K562 (cell line): ENCODE results near the gene TRIP10. TPM values are rescaled to one million over a fixed set of nuclear protein-coding genes. Genes with fewer than 3 reads are reported as not detected.
A peak's percentile ranks its signal among the peaks of the same experiment; 100 is the strongest.

Source experiments
- ARNT ChIP-seq, 2 experiments: fragments of 450-650 bp; IDR thresholded peaks; 2 replicates each; pipeline ENCODE4 v1.6.1; 2016; ENCODE audit warnings: mild to moderate bottlenecking in 1 of 2
- CBFA2T3 ChIP-seq: fragments of 450-650 bp; IDR thresholded peaks from 2 replicates; pipeline ENCODE4 v1.6.1; 2017
- CHD4 ChIP-seq: fragments of 200-600 bp; sonication (generic); IDR thresholded peaks from 3 replicates; pipeline ENCODE4 v1.6.1; 2012; ENCODE audit warnings: low read depth, mild to moderate bottlenecking, mixed read lengths, low read length, inconsistent platforms; ENCODE audit not compliant: insufficient read depth, insufficient replicate concordance, poor library complexity, severe bottlenecking
- ETV1 ChIP-seq: fragments of 450-650 bp; conservative IDR thresholded peaks from 2 replicates; pipeline ENCODE4 v1.6.1; 2016; ENCODE audit warnings: missing genetic modification characterization, control low read depth, low read depth, missing compliant biosample characterization
- FOXA1 ChIP-seq: fragments of 450-650 bp; IDR thresholded peaks from 2 replicates; pipeline ENCODE4 v1.6.1; 2016; ENCODE audit warnings: mild to moderate bottlenecking, borderline replicate concordance
- HMG20B ChIP-seq: fragments of 250-450 bp; sonication (Bioruptor Pico); IDR thresholded peaks from 2 replicates; pipeline ENCODE4 v1.5.0; 2021; ENCODE audit warnings: mild to moderate bottlenecking
- KDM4B ChIP-seq, 2 experiments: fragments of 450-650 bp in 1 of 2; sonication (generic) in 1 of 2; IDR thresholded peaks; 2 replicates each; pipeline ENCODE4 v1.6.1; 2016 to 2017; ENCODE audit warnings: borderline replicate concordance in 2 of 2, antibody characterized with exemption in 1 of 2, low read depth in 1 of 2, mild to moderate bottlenecking in 1 of 2
- NR2F6 ChIP-seq: fragments of 450-650 bp; formaldehyde crosslinking; IDR thresholded peaks from 2 replicates; pipeline ENCODE4 v1.4.0; 2020; ENCODE audit warnings: mild to moderate bottlenecking
- PHB ChIP-seq: fragments of 250-450 bp; sonication (Bioruptor Pico); IDR thresholded peaks from 2 replicates; pipeline ENCODE4 v1.5.0; 2021
- PML ChIP-seq: IDR thresholded peaks from 2 replicates; pipeline ENCODE4 v1.6.1; 2012; ENCODE audit warnings: low read length, inconsistent platforms
- RNF219 ChIP-seq: fragments of 250-450 bp; sonication (Bioruptor Pico); IDR thresholded peaks from 2 replicates; pipeline ENCODE4 v1.5.0; 2022; ENCODE audit warnings: mild to moderate bottlenecking
- TAF9B ChIP-seq: fragments of 450-650 bp; IDR thresholded peaks from 2 replicates; pipeline ENCODE4 v1.6.1; 2018; ENCODE audit warnings: mild to moderate bottlenecking; ENCODE audit not compliant: partially characterized antibody
- ZFP36 ChIP-seq: fragments of 150-350 bp; IDR thresholded peaks from 2 replicates; pipeline ENCODE4 v1.6.1; 2018; ENCODE audit warnings: low read length, low read depth; ENCODE audit not compliant: partially characterized antibody
- ZNF274 ChIP-seq: IDR thresholded peaks from 2 replicates; pipeline ENCODE4 v1.6.1; 2011; ENCODE audit warnings: low read depth, mild to moderate bottlenecking, low read length, moderate library complexity, borderline replicate concordance
- ZNF41 ChIP-seq: fragments of 250-450 bp; sonication (Bioruptor Pico); conservative IDR thresholded peaks from 2 replicates; pipeline ENCODE4 v1.4.0; 2020; ENCODE audit warnings: mild to moderate bottlenecking
- ZNF586 ChIP-seq: fragments of 450-650 bp; formaldehyde crosslinking; conservative IDR thresholded peaks from 2 replicates; pipeline ENCODE4 v1.4.0; 2020; ENCODE audit warnings: mild to moderate bottlenecking, moderate library complexity
- polyA plus RNA-seq, 8 experiments: library from polyadenylated mRNA; depleted of rRNA in 4 of 8; stranded (reverse) in 5 of 8; unstranded in 3 of 8; fragments of >200 nt; fragmentation: Nextera tagmentation in 2 of 8; fragmentation: Illumina TruSeq in 1 of 8; extraction: Ambion mirVana in 2 of 8; extraction: Trizol in 1 of 8; gene quantifications; 2 replicates each; pipeline versions ENCODE4 v1.2.1 to v1.2.3, GENCODE V29; 2011 to 2014; ENCODE audit warnings: inconsistent platforms in 1 of 8, missing spikeins in 1 of 8
- total RNA-seq, 7 experiments: library from RNA; depleted of rRNA in 6 of 7; stranded (reverse); fragments of >200 nt in 6 of 7; fragmentation: Illumina TruSeq in 2 of 7; extraction: Trizol in 2 of 7; gene quantifications; 2 replicates each; pipeline versions ENCODE4 v1.2.1 to v1.2.3, GENCODE V29; 2011 to 2021; ENCODE audit warnings: low replicate concordance in 1 of 7
- TF ChIP-seq, protein P1 (sequence below): sonication (generic); formaldehyde crosslinking; IDR thresholded peaks from 2 replicates; pipeline ENCODE4 v1.8.0; 2022; ENCODE audit warnings: mild to moderate bottlenecking, low read depth, missing genetic modification reagents
- TF ChIP-seq, protein P2 (sequence below): fragments of 250-450 bp; sonication (Bioruptor Pico); IDR thresholded peaks from 2 replicates; pipeline ENCODE4 v1.8.0; 2021; ENCODE audit warnings: mild to moderate bottlenecking, moderate library complexity
- TF ChIP-seq, protein P3 (sequence below): sonication (generic); formaldehyde crosslinking; IDR thresholded peaks from 2 replicates; pipeline ENCODE4 v1.8.1; 2023; ENCODE audit warnings: mild to moderate bottlenecking, missing genetic modification reagents, moderate library complexity
- TF ChIP-seq, protein P4 (sequence below): fragments of 450-650 bp; formaldehyde crosslinking; IDR thresholded peaks from 2 replicates; pipeline ENCODE4 v1.4.0; 2020; ENCODE audit warnings: mild to moderate bottlenecking, moderate library complexity

TRIP10 gene
- total and polyA plus RNA-seq, 9 of the 15 experiments (the other 6 are each of a cell fraction or from before 2014, with no cell fraction given), result 1.2 to 66.8 (median 36.1) TPM

DNA sequence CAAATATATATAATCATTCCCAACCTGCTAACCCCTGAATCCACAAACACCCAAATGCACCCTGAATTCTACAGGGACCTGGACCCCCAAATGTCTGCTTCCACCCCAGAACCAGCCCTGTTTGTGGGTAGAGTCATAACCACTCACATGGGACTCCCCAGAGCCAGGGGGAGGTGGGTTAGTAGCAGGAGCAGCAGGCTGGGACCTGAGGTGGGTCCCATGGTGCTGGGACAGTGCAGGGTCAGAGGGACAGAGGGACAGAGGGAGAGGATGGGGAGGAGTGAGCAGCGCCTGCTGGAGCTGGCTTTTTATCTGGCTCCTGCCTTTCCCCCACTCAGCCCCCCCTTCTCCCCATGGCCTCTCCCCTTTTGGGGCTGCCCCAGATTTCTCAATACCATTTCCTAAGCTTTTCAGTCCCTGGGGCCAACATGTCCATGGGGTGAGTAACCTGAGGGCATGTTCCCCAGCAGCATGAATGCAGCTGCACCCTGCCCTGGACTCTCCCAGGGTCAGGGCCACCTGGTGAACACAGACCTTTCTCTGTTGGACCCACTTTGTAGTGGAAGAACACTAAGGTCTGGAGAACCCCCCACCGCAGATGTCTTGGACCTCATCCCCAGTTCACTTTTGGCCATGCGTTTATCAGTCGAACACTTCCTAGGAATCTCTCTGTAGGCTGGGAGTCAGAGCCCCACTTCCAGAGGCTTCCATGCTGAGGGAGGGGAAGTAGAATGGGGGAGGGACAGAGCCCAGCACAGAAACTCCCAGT lies 18.9 kb upstream of the TRIP10 start, which contains the start of gene C3 (continued):
- no peak for TF ChIP-seq FOXA1
- TF ChIP-seq HMG20B (CRISPR knock-in tag), result no peak
- no peak for TF ChIP-seq NR2F6 (CRISPR knock-in tag)
- TF ChIP-seq PHB (CRISPR knock-in tag), result no peak
- TF ChIP-seq ARNT (IDR thresholded peaks at IDR 0.05), result no peak
- TF ChIP-seq ETV1, result no peak
- no peak for TF ChIP-seq TAF9B
- no peak for TF ChIP-seq RNF219 (CRISPR knock-in tag)
- TF ChIP-seq CHD4, result no peak
- TF ChIP-seq ZNF586 (CRISPR knock-in tag), result no peak
- TF ChIP-seq, protein P1, sequence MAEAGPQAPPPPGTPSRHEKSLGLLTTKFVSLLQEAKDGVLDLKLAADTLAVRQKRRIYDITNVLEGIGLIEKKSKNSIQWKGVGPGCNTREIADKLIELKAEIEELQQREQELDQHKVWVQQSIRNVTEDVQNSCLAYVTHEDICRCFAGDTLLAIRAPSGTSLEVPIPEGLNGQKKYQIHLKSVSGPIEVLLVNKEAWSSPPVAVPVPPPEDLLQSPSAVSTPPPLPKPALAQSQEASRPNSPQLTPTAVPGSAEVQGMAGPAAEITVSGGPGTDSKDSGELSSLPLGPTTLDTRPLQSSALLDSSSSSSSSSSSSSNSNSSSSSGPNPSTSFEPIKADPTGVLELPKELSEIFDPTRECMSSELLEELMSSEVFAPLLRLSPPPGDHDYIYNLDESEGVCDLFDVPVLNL (CRISPR knock-in tag), result no peak
- no peak for TF ChIP-seq PML
- 0 out of 4 replicates have a peak, but pooled peaks of 1 of the 2 experiments have one; percentile 61 for TF ChIP-seq KDM4B (IDR thresholded peaks at IDR 0.05; ENCODE audit: borderline replicate concordance in 2 of 2, low read depth in 1 of 2)
- TF ChIP-seq, protein P2, sequence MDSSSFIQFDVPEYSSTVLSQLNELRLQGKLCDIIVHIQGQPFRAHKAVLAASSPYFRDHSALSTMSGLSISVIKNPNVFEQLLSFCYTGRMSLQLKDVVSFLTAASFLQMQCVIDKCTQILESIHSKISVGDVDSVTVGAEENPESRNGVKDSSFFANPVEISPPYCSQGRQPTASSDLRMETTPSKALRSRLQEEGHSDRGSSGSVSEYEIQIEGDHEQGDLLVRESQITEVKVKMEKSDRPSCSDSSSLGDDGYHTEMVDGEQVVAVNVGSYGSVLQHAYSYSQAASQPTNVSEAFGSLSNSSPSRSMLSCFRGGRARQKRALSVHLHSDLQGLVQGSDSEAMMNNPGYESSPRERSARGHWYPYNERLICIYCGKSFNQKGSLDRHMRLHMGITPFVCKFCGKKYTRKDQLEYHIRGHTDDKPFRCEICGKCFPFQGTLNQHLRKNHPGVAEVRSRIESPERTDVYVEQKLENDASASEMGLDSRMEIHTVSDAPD (CRISPR knock-in tag), result no peak
- no peak for TF ChIP-seq ZNF41 (CRISPR knock-in tag)
- TF ChIP-seq ZFP36, result no peak
- no peak for TF ChIP-seq CBFA2T3
- TF ChIP-seq ZNF274, result no peak
- TF ChIP-seq, protein P3, sequence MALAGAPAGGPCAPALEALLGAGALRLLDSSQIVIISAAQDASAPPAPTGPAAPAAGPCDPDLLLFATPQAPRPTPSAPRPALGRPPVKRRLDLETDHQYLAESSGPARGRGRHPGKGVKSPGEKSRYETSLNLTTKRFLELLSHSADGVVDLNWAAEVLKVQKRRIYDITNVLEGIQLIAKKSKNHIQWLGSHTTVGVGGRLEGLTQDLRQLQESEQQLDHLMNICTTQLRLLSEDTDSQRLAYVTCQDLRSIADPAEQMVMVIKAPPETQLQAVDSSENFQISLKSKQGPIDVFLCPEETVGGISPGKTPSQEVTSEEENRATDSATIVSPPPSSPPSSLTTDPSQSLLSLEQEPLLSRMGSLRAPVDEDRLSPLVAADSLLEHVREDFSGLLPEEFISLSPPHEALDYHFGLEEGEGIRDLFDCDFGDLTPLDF (CRISPR knock-in tag), result no peak
- TF ChIP-seq, protein P4, sequence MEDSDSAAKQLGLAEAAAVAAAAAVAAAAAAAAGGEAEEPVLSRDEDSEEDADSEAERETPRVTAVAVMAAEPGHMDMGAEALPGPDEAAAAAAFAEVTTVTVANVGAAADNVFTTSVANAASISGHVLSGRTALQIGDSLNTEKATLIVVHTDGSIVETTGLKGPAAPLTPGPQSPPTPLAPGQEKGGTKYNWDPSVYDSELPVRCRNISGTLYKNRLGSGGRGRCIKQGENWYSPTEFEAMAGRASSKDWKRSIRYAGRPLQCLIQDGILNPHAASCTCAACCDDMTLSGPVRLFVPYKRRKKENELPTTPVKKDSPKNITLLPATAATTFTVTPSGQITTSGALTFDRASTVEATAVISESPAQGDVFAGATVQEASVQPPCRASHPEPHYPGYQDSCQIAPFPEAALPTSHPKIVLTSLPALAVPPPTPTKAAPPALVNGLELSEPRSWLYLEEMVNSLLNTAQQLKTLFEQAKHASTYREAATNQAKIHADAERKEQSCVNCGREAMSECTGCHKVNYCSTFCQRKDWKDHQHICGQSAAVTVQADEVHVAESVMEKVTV (CRISPR knock-in tag), result no peak
